HG03066 (cell line): ENCODE data around the gene WDR27.
"Not testable (repeated sequence)": the region's sequence is repeated elsewhere in the genome, so short reads cannot be mapped to it uniquely, and the experiment has no call there.

Source experiments
- ATAC-seq: cut with Tn5 transposase; IDR thresholded peaks from one replicate; pipeline ENCODE4 v1.9.1; 2021; ENCODE audit warnings: low read depth; ENCODE audit not compliant: unreplicated experiment

WDR27 gene

DNA sequence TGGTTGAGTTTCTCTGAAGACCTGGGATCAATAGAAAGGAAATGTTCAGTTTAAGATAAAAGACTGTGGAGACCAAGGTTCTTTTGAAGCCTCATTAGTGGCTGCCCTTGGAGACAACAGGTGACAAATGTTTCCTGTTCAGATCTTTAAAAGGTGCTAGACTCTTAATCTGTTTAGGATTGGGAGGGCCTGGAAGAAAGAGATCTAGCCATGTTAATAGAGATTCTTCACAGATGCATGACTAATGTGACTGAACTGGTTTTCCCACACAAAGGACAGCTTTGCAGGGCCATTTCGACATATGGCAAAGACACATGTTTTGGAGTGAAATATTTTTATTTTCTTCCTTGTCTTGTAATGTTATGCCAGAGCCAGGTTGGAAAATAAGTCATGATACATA, 82.2 kb downstream of the WDR27 start:
- ATAC-seq = no peak

DNA sequence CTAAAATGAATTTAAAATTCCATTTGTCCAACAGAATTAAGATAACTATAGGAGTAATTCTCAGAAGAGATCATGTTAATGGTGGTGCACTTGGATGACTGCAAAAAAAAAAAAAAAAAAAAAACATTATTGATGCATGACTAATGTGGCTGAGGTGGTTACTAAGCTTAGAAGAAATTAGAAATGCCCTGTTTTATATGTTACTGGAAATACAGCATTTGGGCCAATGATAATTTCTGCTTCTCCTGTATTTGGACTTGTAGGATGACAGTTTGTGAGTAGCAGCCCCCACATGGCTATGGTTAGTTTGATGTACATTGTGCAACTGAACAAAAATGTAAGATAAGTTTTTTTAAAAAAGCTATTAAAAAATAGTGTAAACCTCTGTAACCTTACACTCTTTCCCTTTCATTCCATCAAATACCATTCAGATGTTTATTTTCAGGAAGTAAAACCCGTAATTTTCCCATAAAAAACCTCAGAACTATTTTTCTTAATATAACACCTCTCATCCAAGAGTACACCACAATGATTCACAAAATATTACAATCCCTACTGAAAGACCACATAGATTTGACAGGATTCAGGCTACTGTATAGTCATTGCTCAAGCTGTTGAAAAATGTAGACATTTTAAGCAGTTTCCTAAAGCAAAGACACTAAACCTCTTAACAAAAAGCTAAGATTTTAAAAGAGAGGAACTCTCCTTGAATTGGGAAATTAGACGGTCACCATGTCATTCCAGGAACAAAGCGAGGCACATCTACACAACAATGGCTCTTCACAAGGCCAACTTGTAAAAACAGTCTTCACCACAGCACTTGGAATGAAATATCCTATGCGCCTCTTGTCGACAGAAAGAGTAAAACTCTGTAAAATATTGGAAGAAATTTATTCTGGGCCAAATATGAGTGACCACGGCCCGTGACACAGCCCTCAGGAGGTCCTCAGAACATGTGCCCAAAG, 83.0 kb downstream of the WDR27 start:
- no peak for ATAC-seq

DNA sequence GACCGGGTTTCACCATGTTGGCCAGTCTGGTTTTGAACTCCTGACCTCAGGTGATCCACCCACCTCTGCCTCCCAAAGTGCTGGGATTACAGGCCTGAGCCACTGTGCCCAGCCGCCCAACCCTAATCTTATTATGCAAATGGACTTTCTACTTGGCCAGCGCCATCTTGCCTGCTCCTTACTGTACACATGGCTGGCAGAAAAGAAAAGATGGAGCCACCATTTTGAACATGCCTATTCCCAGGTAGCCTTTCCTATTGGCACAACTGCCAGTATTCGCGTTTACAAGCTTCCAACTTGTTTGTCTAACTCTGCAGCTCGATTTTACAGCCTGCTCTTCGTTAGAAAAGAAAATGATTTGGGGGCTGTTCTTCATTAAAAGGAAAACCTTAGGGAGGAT, 84.3 kb downstream of the WDR27 start:
- ATAC-seq = no peak

DNA sequence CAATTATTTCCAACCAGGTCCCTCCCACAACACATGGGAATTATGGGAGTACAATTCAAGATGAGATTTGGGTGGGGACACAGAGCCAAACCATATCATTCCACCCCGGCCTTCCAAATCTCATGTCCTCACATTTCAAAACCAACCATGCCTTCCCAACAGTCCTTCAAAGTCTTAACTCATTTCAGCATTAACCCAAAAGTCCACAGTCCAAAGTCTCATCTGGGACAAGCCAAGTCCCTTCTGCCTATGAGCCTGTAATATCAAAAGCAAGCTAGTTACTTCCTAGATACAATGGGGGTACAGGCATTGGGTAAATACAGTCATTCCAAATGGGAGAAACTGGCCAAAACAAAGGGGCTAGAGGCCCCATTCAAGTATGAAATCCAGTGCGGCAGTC, 93.2 kb downstream of the WDR27 start:
- ATAC-seq = not testable (repeated sequence)

DNA sequence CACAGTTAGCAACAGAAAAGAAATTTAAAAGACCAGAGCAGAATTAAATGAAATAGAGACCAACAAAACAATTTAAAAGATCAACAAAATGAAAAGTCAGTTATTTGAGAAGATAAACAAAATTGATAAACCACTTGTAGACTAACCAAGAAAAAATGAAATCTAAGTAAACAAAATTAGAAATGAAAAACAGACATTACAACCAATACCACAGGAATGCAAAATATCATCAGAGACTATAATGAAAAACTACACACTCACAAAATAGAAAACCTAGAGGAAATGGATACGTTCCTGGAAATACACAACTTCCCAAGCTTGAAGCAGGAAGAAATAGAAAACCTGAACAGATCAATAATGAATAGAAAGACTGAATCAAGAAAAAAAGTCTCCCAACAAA, 97.8 kb downstream of the WDR27 start:
- no peak for ATAC-seq

DNA sequence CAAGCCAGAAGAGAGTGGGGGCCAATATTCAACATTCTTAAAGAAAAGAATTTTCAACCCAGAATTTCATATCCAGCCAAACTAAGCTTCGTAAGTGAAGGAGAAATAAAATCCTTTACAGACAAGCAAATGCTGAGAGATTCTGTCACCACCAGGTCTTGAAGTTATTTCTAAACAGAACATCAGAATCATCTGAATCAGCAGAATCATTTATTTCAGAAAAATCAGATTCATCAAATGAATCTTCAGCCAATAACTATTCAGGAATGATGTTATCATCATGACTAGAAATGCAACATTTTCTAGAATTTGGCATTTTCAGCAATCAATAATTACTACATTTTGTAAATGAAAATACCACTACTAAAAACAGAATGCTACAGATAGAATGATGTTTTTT, 100.7 kb downstream of the WDR27 start:
- ATAC-seq = not testable (repeated sequence)

DNA sequence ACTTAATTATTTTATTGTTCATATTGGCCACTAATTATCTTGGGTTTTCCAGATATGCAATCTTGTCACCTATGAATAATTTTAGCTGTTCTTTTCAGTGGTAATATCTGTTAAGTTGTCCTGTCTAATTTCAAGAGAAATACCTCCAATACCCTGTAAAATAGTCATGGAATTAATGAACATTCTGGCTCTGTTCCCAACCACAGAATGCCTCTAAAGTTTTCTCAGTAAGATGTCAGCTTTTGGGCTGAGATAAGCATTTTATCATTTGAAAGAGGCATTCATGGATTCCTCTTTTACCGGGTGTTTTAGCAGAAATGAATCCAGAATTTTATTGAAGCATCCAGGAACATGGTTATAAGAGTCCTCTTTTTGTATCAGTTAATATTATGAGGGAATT, 109.3 kb downstream of the WDR27 start:
- ATAC-seq = no peak

DNA sequence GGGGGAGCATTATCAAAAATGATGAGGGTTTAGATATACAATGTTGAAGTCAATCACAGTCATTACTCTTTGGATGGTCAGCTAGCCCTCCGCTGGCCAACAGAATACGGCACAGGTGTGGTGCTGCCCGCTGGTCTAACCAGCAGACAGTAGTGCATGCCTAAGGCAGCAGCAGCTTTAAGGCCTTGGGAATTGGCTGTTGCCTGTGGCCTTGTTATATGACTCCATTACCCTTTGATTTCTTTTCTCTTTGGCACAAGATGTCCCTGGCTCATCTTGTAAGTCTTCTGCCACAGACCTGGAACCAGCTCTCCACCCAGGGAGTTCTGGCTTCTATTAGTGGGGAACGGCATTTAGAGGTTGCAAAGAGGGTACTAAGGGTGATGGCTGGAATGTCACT, 110.2 kb downstream of the WDR27 start:
- no peak for ATAC-seq

DNA sequence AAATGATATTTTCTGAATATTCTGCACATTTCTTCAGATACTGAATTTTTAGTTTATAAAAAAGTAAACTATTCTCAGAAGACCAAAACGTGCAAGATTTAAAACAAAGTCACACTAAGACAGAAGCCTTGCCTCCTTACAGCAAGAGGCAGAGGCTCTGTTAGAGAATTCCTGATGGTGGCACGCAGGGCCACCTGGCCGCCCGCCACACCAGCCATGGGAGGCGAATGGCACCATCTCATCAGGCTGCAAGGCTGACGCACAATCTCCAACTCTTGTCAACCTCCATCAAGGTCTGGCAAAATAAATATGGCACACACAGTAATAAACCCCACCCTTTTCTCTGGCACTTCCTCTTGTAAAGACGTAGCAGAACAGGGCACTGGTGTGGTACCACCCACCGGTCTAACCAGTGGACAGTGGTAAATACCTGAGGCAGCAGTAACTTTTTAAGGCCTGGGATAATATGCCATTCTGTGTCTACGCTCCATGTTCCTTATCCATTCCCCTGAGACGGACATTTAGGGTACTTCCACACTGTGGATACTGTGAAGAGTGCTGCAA, 111.4 kb downstream of the WDR27 start:
- ATAC-seq = no peak

DNA sequence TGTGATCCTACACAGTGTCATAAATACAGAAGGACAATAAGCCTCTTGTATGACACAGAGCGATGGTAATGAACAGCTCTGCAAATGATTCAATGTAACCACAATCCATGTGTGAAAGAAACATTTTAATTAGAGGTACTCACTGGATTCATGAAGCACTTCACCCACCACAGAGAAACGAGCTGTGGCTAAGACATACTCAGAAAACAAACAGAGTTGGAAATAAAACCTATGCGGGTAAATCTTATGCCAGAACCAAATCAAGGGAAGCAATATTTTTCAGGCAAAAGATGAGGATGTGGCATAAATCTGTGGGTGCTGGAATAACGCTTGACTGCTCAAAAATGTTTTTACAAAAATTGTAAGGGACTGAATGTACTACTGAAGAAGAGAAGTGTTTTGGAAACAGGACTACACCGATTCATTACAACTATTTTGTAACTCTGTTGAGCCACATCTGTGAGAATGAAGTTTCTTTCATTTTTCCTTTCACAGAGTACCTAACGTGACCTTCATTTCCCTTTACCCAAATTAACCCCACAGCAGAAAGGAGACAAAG, 112.1 kb downstream of the WDR27 start:
- no peak for ATAC-seq

DNA sequence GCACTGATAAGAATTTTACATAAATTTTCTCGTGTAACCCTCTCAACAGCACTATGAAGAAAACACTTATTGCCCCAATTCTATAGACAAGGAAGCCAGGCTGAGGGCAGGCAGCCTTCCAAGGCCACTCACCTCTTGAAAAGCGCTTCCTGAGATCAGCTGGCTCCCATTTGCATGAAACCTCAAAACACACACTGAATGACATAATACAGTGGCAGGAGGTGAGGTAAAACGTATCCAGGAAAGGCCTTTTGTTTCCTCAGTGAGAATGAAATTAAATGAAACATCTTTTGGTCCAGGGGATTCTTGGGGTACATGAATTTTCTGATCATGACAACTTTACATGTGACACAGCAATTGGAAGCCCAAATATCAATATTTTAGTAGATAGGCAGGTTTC, 112.5 kb downstream of the WDR27 start:
- ATAC-seq = no peak

DNA sequence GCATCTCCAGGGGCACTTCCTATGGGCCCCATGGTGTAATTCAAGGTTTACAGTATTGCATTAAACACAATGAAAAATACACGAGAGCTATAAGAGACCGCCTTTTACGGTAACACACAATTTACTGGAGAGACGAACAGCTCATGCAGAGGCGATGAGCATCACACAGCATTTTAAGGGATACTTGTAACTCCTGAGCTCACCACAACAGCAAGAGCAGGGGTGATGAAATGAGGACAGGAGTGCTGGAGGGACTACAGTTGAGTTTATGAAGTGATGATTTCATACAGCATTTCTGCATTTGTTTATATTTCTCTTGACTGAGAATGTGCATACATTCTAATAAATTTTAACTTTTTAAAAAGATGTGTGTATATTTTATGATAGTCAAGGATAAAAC, 113.9 kb downstream of the WDR27 start:
- no peak for ATAC-seq

DNA sequence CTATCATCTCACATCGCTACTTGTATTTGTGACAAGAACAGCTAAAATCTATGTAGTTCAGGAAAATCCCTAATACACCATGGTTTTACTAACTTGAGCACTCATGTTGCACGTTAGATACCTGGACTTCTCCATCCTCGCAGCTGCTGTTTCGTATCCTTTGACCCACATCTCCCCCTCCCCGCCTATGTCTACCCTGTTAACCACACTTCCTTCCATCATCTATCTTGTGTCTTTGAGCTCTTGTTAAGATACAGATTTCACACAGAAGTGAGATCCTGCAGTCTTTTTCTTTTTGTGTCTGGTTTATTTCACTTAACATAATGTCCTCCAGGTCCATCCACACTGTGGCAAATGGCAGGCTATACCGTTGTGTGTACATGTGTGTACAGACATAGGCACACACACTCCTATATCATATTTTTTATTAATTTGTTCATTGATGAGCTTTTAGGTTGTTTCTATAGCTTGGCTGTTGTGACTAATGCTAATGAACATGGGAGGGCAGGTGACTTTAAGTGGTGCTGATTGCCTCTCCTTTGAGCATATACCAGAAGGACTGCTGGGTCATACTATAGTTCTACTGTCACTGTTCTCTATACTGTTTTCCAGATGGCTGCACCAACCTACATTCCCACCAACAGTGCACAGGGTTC, 117.8 kb downstream of the WDR27 start:
- ATAC-seq = no peak

DNA sequence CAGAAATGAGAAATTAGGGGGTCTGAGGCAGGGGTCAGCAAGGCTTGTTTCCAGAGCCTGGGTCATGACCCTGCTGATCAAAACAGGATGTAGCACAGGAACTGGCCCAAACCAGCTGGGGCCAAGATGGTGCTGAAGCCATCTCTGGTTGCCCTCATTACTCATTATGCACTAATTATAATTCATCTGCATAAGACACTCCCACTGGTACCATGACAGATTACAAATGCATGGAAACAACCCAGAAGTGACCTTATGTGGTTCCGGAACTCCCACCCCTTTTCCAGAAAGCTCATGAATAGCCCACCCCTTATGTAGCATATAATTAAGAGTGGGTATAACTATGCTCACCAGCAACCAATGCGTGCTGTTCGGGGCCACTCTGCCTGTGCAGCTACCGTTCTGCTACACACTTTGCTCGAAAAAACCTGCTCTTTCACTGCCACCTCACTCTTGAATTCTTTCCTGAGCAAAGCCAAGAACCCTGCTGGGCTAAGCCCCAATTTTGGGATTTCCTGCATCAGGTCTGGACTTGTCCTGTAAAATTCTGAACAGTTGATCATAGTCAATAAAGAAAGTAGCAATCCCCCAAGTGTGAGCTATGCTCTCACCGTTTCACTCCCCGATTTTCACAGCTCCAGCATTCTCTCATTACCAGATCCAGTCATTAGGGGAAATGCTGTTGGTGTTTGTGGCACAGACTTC, 122.3 kb downstream of the WDR27 start:
- ATAC-seq = no peak

DNA sequence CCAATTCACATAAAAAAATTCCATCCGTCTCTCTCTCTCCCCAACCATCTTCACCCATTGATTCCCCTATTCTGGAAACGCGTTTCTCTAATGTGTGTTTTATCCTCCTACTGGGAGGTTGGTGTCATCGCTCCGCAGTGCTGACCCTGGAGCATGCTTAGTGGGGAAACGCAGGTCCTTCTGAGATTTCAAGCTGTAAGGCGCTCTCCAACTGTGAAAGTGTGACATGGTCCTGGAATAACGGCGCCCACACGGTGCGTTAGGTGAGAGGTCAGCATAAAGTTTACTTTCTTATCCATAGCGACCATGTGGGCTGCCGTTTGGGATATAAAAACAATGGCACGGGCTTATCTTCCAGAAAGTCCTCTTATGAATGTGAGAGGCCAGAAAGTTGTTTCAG, 123.9 kb downstream of the WDR27 start:
- no peak for ATAC-seq

DNA sequence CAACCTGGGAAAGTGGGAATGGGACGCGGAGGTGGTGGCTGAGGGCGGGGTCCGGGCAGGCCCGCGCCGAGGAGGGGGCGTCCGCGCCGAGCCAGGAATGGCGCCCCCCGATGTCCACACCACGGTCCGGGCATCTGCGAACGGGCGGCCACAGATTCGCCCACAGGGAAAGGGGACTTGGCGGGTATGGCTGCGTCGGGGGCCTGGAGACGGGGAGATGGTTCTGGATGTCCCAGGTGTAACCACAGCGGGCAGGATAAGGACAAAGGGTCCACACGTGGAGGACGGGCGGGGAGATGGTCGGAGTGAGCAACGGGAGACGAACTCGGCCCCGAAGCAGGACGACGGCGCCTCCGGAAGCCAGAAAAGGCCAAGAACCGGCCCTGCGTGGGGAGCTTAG, 124.6 kb downstream of the WDR27 start:
- no peak for ATAC-seq

DNA sequence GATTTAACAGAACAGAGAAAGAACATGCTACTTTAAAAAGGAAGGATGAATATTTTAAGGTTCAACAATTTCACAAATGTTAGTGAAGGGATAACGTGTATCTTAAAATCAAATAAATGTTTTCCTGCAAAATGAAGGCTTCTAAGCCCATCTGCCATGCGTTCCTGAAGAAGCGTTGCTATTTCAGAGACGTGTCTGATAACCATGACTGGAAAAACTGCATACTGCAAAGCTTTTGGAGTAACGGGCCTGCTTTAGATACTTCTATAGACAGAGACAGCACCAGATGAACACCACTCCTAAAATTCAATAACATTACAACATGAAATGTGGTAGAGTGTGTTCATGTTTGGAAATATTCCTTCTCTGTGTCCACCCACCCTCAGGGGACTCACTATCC, 126.0 kb downstream of the WDR27 start:
- ATAC-seq = no peak

DNA sequence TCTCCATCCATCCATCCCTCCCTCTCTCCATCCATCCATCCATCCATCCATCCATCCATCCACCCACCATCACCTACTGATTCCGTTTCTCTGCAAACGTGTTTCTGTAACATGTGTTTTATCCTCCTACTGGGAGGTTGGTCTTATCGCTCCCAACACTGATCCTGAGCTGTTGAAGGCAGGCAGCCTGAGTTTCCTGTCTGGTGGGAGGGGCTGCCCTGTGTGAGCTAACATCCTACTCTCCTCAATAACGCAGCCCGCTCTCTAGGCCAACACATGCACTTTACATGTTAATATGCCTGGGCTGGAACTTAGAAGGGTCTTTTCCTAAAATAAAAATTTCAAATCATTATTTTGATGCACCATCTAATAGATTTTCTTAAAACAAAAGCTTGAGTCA, 126.5 kb downstream of the WDR27 start:
- no peak for ATAC-seq

DNA sequence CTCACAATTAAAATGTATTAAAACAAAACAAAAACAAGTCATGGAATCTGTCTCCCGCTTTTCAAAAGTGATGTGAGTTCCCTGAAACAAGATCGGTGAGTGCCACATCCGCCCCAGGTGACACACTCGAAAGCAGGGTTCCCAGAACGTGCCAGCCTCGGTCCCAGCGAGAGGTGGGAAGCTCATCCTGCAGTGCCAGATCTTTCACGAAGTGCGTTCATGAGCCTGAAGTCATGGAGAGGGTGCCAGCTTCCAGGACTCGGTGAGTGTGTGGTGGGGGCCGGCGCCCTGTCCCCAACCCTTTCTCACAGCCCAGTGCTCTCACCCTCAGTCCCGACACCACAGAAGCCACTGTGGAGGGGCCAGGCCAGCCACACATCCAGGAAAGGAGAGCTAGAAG, 127.4 kb downstream of the WDR27 start:
- no peak for ATAC-seq

DNA sequence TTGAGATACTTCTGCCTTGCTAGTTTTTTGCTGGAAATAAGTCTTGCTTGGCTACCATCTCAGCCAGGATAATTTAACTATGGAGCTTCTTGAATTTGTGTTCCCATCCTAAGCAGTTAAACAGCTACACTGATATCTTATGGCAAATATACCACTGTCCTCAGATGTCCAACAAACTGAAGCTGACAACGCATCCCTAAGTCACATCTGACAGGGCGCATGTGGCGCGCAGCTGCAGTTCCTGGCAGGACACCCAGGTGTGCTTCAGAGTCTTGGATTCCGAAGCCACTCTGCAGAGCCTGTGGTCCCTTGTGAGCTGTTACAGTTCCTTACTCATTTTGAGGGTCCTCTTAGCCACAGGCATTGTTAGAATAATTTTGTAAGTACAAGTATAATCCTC, 127.9 kb downstream of the WDR27 start:
- no peak for ATAC-seq
